OCI-LY7 (cell line): ENCODE data around the gene ELAVL4.

Experiments
- EZH2phosphoT487 ChIP-seq: fragments of 200-600 bp; sonication (generic); IDR thresholded peaks from 2 replicates; pipeline ENCODE4 v1.6.1; 2018; ENCODE audit warnings: low read depth, borderline replicate concordance, mild to moderate bottlenecking, mixed run types, antibody characterized with exemption, low read length, moderate library complexity, mixed read lengths
- TF ChIP-seq, protein P1 (sequence below): fragments of 200-600 bp; sonication (generic); conservative IDR thresholded peaks from 2 replicates; pipeline ENCODE4 v1.5.1; 2014; ENCODE audit warnings: mild to moderate bottlenecking, antibody characterized with exemption, low read length, moderate library complexity, mixed read lengths

DNA sequence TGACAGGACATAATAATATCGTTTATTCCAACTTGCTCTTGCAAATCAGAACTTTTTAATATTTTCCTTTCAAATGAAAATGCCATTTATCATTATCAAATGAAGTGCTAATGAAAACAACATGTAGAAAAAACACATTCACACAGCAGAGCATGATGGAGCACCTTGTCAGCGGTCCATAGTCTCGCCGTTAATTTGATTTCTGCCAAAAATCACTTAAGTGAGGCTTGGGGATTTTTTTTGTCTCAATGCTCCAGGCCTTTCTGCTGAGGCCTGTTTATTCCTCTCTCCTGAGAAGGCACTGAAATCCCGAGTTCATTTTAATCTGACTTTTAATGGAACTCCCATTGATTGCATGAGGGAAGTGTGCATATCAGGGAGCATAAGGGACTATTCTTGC is 122.5 kb downstream of the ELAVL4 start:
- TF ChIP-seq, protein P1, sequence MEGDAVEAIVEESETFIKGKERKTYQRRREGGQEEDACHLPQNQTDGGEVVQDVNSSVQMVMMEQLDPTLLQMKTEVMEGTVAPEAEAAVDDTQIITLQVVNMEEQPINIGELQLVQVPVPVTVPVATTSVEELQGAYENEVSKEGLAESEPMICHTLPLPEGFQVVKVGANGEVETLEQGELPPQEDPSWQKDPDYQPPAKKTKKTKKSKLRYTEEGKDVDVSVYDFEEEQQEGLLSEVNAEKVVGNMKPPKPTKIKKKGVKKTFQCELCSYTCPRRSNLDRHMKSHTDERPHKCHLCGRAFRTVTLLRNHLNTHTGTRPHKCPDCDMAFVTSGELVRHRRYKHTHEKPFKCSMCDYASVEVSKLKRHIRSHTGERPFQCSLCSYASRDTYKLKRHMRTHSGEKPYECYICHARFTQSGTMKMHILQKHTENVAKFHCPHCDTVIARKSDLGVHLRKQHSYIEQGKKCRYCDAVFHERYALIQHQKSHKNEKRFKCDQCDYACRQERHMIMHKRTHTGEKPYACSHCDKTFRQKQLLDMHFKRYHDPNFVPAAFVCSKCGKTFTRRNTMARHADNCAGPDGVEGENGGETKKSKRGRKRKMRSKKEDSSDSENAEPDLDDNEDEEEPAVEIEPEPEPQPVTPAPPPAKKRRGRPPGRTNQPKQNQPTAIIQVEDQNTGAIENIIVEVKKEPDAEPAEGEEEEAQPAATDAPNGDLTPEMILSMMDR, result no peak
- no peak for TF ChIP-seq EZH2phosphoT487
